ENCODE results near the gene YPEL3. TPM values are rescaled to one million over a fixed set of nuclear protein-coding genes. Genes with fewer than 3 reads are reported as not detected.

The YPEL3 gene
- total RNA-seq, 1 experiment from 2014 or later = 8.8 TPM

- no peaks in the 10 kb centered on the region for H3K9me3 Mint-ChIP-seq (ENCODE audit: unreplicated experiment)
- H3K27me3 Mint-ChIP-seq (ENCODE audit: insufficient read depth, unreplicated experiment) = no peaks in the 10 kb centered on the region
- intact Hi-C loops (cut with micrococcal nuclease) = no loop called here
- CTCF ChIA-PET = interaction anchor here (0.7 kb wide), 1 partner anchor 497 kb away, joined by 4 read pairs; no protein-coding TSS in a partner anchor
- peaks cover 5% of the 10 kb centered on the region for H3K4me1 Mint-ChIP-seq (ENCODE audit: insufficient read depth, unreplicated experiment)
- POLR2A ChIA-PET = interaction anchor here (0.5 to 2.0 kb wide), 5 partner anchors 9 to 408 kb away, joined by 3 to 9 read pairs (median 5); partner anchors contain the start of genes ALDOA, PAGR1, PPP4C and YPEL3
- peaks cover 45% of the 10 kb centered on the region for H3K36me3 Mint-ChIP-seq (ENCODE audit: insufficient read depth, unreplicated experiment)
- H3K27ac Mint-ChIP-seq (ENCODE audit: low read depth, unreplicated experiment) = no peak overlapping the region
- no peak overlapping the region for H3K4me3 Mint-ChIP-seq (ENCODE audit: unreplicated experiment)
- no peak for TF ChIP-seq CTCF (IDR thresholded peaks at IDR 0.05; ENCODE audit: unreplicated experiment)
- no TSS peak for BruUV-seq (replicated peaks)
- no peak for DNase-seq (ENCODE audit: unreplicated experiment)
Measured at GRCh38 chr16:30084816-30085159, 11.2 kb downstream of the YPEL3 start.

- Mint-ChIP-seq H3K4me1 (ENCODE audit: insufficient read depth, unreplicated experiment) (peaks cover 5% of the 10 kb centered on the region), H3K4me3 (ENCODE audit: unreplicated experiment) (no peak overlapping the region), H3K9me3 (ENCODE audit: unreplicated experiment) (no peaks in the 10 kb centered on the region), H3K27ac (ENCODE audit: low read depth, unreplicated experiment) (no peak overlapping the region), H3K27me3 (ENCODE audit: insufficient read depth, unreplicated experiment) (no peaks in the 10 kb centered on the region), H3K36me3 (ENCODE audit: insufficient read depth, unreplicated experiment) (peaks cover 50% of the 10 kb centered on the region)
- ChIA-PET CTCF (interaction anchor here (0.7 kb wide), 1 partner anchor 497 kb away, joined by 4 read pairs; no protein-coding TSS in a partner anchor), POLR2A (interaction anchor here (0.5 to 2.0 kb wide), 5 partner anchors 8 to 408 kb away, joined by 3 to 9 read pairs (median 5); partner anchors contain the start of genes ALDOA, PAGR1, PPP4C and YPEL3)
- TF ChIP-seq CTCF (IDR thresholded peaks at IDR 0.05; ENCODE audit: unreplicated experiment) = no peak
- intact Hi-C loops (cut with micrococcal nuclease) = no loop called here
- BruUV-seq (replicated peaks) = no TSS peak
- no peak for DNase-seq (ENCODE audit: unreplicated experiment)
Measured at GRCh38 chr16:30084096-30084815, 11.8 kb downstream of the YPEL3 start.

GRCh38 chr16:30083216-30084055 lies 12.6 kb downstream of the YPEL3 start:
- no peak for DNase-seq (ENCODE audit: unreplicated experiment)
- peaks cover 58% of the 10 kb centered on the region for H3K36me3 Mint-ChIP-seq (ENCODE audit: insufficient read depth, unreplicated experiment)
- intact Hi-C loops (cut with micrococcal nuclease) = no loop called here
- BruUV-seq (replicated peaks) = no TSS peak
- H3K4me3 Mint-ChIP-seq (ENCODE audit: unreplicated experiment) = no peak overlapping the region
- peaks cover 5% of the 10 kb centered on the region for H3K4me1 Mint-ChIP-seq (ENCODE audit: insufficient read depth, unreplicated experiment)
- CTCF ChIA-PET = interaction anchor here (0.6 to 2.9 kb wide), 2 partner anchors 8 to 335 kb away, joined by 3 to 24 read pairs; partner anchors contain the start of gene TBX6
- no peaks in the 10 kb centered on the region for H3K9me3 Mint-ChIP-seq (ENCODE audit: unreplicated experiment)
- TF ChIP-seq CTCF (IDR thresholded peaks at IDR 0.05; ENCODE audit: unreplicated experiment) = no peak
- POLR2A ChIA-PET = interaction anchor here (1.9 to 2.0 kb wide), 2 partner anchors 12 to 18 kb away, joined by 5 to 9 read pairs; partner anchors contain the start of genes ALDOA and YPEL3
- no peak overlapping the region for H3K27ac Mint-ChIP-seq (ENCODE audit: low read depth, unreplicated experiment)
- H3K27me3 Mint-ChIP-seq (ENCODE audit: insufficient read depth, unreplicated experiment) = no peaks in the 10 kb centered on the region

All from MCF 10A (cell line).